ENCODE data around the gene RANBP3.

Gene RANBP3

GRCh38 chr19:5953680-5954213 is 24.2 kb downstream of the RANBP3 start:
- Mint-ChIP-seq H3K4me1 (peaks cover 91% of the 10 kb centered on the region), H3K27ac (peak overlapping the region; percentile 77 to 89 (median 84)), H3K4me3 (peak overlapping the region in 2 of 3 experiments; percentile 6 to 14), H3K36me3 (ENCODE audit: low read depth) (peaks cover 7% of the 10 kb centered on the region), H3K9me3 (no peaks in the 10 kb centered on the region), H3K27me3 (ENCODE audit: low read depth) (no peaks in the 10 kb centered on the region)
- no peak for TF ChIP-seq CTCF (IDR thresholded peaks at IDR 0.05; ENCODE audit: unreplicated experiment in 3 of 3)

DNA sequence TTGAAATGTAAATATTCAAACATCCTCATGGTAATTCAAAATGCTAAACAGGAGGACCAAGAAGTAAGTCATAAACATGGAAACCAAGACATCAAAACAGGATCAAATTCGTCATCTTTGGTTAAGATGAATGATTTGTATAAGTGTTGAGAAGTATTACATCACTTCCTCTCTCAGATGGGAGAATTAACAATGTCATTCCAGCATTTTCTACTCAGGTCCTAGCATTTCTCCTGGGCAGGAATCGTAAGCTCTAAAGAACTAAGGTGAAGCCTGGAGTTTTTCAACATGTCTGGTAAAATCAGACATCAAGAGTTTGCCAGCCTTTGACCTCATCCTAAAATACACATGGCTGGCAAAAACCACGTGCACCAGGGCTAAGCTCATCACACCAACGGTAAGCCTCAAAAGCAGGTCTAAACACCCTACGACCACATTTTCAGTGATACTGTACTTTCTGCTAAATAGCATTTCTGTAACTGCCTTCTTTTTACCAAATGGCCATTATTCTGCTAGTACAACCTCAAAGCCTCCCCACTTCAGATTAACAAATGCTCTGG is 24.8 kb downstream of the RANBP3 start:
- Mint-ChIP-seq H3K36me3 (ENCODE audit: low read depth) (peaks cover 7% of the 10 kb centered on the region), H3K4me1 (peaks cover 93% of the 10 kb centered on the region), H3K27ac (peak overlapping the region; percentile 77 to 89 (median 84)), H3K4me3 (peak overlapping the region in 2 of 3 experiments; percentile 9 to 14), H3K9me3 (no peaks in the 10 kb centered on the region), H3K27me3 (ENCODE audit: low read depth) (no peaks in the 10 kb centered on the region)
- no peak for TF ChIP-seq CTCF (IDR thresholded peaks at IDR 0.05; ENCODE audit: unreplicated experiment in 3 of 3)

GRCh38 chr19:5952193-5953029 is 25.5 kb downstream of the RANBP3 start:
- Mint-ChIP-seq H3K27me3 (ENCODE audit: low read depth) (no peaks in the 10 kb centered on the region), H3K27ac (peak overlapping the region; percentile 77 to 89 (median 84))
- TF ChIP-seq CTCF (IDR thresholded peaks at IDR 0.05; ENCODE audit: unreplicated experiment in 3 of 3), result no peak

DNA sequence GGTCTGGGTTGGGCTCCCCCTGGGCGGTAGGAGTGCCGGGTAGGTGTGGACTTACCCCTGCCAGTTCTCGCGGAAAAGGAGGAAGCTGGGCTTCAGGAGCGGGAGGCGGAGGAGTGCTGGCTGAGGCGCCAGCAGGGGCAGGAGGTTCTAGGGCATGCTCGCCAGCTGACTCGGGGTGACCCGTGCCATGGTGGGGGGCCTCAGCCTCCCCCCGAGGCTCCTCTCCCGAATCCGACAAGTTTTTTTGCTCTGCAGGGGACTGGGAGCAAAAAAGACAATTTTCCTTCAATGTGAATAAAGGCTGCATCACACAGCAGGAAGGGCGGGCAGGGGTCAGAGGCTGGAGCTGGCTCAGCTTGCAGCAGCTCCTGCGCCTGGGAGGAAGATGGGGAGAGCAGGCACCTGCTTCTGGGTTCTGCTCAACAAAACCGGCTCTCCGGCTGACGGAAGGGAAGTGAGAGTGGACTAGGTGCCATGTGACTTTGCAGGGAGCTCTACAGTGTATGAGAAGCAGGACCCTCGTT is 26.5 kb downstream of the RANBP3 start:
- Mint-ChIP-seq H3K27ac (peak overlapping the region; percentile 89 to 97 (median 94)), H3K4me1 (peaks cover 89% of the 10 kb centered on the region), H3K36me3 (ENCODE audit: low read depth) (peaks cover 10% of the 10 kb centered on the region), H3K4me3 (peak overlapping the region; percentile 59 to 71 (median 60)), H3K27me3 (ENCODE audit: low read depth) (no peaks in the 10 kb centered on the region), H3K9me3 (no peaks in the 10 kb centered on the region)
- no peak for TF ChIP-seq CTCF (IDR thresholded peaks at IDR 0.05; ENCODE audit: unreplicated experiment in 3 of 3)

More at GRCh38 chr19:5952193-5953029, 25.5 kb downstream of the RANBP3 start:
- Mint-ChIP-seq H3K4me1 (peaks cover 93% of the 10 kb centered on the region), H3K9me3 (no peaks in the 10 kb centered on the region), H3K4me3 (no peak overlapping the region), H3K36me3 (ENCODE audit: low read depth) (peaks cover 10% of the 10 kb centered on the region)

DNA sequence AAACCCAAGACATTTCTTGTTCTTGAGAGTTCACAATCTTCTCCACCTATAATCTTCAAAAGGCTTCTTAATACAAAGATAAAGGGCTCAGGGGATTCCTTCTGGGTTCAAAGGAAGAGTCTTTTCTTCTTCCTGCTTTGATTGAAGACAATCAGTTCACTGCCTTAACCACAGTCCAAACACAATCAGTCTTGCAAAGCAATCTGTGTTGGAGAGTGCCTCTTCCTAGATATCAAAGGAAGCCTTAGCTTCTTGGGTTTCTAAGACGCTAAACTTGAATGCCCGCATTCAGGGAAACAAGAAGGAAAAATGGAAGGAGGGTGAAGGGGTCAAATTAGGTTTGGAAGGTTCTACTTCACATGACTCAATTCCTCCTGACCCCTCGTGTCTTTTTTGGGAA is 27.2 kb downstream of the RANBP3 start:
- no peaks in the 10 kb centered on the region for H3K9me3 Mint-ChIP-seq
- no peak for TF ChIP-seq CTCF (IDR thresholded peaks at IDR 0.05; ENCODE audit: unreplicated experiment in 3 of 3)
- H3K36me3 Mint-ChIP-seq (ENCODE audit: low read depth), result peaks cover 17% of the 10 kb centered on the region
- H3K27me3 Mint-ChIP-seq (ENCODE audit: low read depth), result no peaks in the 10 kb centered on the region
- peaks cover 91% of the 10 kb centered on the region for H3K4me1 Mint-ChIP-seq
- peak overlapping the region in 2 of 3 experiments; percentile 42 to 71 for H3K4me3 Mint-ChIP-seq
- H3K27ac Mint-ChIP-seq, result peak overlapping the region; percentile 89 to 97 (median 94)

Data from nephron (organoid).